T-helper 17 cell (primary cell): ENCODE results near the gene HTR2C. TPM values are rescaled to one million over a fixed set of nuclear protein-coding genes. Genes with fewer than 3 reads are reported as not detected.
"Not testable (repeated sequence)": the region's sequence is repeated elsewhere in the genome, so short reads cannot be mapped to it uniquely, and the experiment has no call there.

Experiments
- ATAC-seq: fragments of 150-1000 bp; cut with Tn5 transposase; 2 replicates; pipeline ENCODE4 v1.10.0; 2021; ENCODE audit warnings: mild to moderate bottlenecking, moderate library complexity
- DNase-seq, 3 donors: peaks; one replicate each; pipeline versions ENCODE4 v3.0.0 to v3.0.0-alpha.2; 2020 to 2021
- H3K9me3 ChIP-seq: one replicate; pipeline ENCODE4 v1.7.0; 2013; ENCODE audit warnings: low read length, mild to moderate bottlenecking; ENCODE audit not compliant: control insufficient read depth, poor library complexity, severe bottlenecking
- H3K27ac Mint-ChIP-seq: one replicate; pipeline ENCODE4 v1.8.0; 2022; ENCODE audit warnings: mild to moderate bottlenecking, moderate library complexity, mixed read lengths
- H3K27me3 Mint-ChIP-seq: one replicate; pipeline ENCODE4 v1.8.0; 2022; ENCODE audit warnings: mixed read lengths
- H3K36me3 Mint-ChIP-seq: one replicate; pipeline ENCODE4 v1.8.0; 2022; ENCODE audit warnings: low read depth, mixed read lengths
- H3K4me1 Mint-ChIP-seq: one replicate; pipeline ENCODE4 v1.8.0; 2022; ENCODE audit warnings: mild to moderate bottlenecking, mixed read lengths
- H3K4me3 Mint-ChIP-seq: one replicate; pipeline ENCODE4 v1.8.0; 2022; ENCODE audit warnings: mild to moderate bottlenecking, moderate library complexity, mixed read lengths
- total RNA-seq, 4 donors: library from RNA in 2 of 4; stranded (reverse) in 2 of 4; gene quantifications; one replicate each; pipeline ENCODE4 v1.2.3 and lab custom pipeline; 2022 to 2026

HTR2C gene
- total RNA-seq, 2 donors from 2014 or later, result not detected

- Mint-ChIP-seq H3K36me3 (no peaks in the 10 kb centered on the region), H3K4me1 (no peaks in the 10 kb centered on the region), H3K27me3 (no peaks in the 10 kb centered on the region), H3K4me3 (no peak overlapping the region), H3K27ac (no peak overlapping the region)
- H3K9me3 ChIP-seq, result no peaks in the 10 kb centered on the region
- ATAC-seq, result no peak
- DNase-seq, result no peak
Observed at GRCh38 chrX:114615765-114616164, 31.9 kb downstream of the HTR2C start.

DNA sequence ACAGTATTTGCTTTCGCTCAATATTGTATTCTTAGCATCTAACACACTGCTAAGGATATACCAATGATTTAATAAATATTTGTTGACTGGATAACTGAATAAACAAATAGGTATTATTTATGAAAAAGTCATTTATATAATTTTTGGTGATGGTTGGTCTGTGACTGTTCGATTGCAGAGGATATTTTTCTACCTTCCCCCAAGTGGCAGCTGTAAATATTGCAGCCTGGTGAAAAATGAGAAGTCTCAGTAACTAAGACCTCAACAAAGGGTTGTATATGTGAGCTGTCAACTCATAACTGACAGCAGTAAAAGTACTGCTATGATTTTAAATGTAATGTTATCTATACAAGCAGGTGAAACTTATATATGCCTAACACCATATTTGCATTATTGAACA, 36.0 kb downstream of the HTR2C start:
- Mint-ChIP-seq H3K27ac (no peak overlapping the region), H3K4me3 (no peak overlapping the region)

DNA sequence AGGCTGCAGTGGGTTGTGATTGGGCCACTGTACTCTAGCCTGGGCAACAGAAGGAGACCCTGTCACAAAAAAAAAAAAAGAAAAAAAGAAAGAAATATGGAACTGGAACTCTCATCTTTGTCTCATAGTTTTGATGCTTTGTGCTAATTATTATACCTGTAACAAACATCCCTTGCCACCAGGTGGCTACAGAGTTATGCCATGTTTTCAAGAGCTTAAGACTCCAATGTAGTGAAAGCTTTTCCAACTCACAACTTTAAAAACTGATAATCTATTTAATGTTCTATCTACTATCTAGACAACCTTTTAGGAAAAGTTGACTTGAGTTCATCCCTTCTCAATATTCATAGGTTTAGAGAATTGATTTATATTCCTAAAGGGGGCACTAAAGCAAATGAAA, 42.4 kb downstream of the HTR2C start:
- H3K9me3 ChIP-seq, result no peaks in the 10 kb centered on the region
- Mint-ChIP-seq H3K36me3 (no peaks in the 10 kb centered on the region), H3K27me3 (no peaks in the 10 kb centered on the region), H3K4me3 (no peak overlapping the region), H3K27ac (no peak overlapping the region), H3K4me1 (no peaks in the 10 kb centered on the region)
- no peak for DNase-seq
- ATAC-seq, result no peak

More for the DNA sequence above, 36.0 kb downstream of the HTR2C start:
- H3K27me3 Mint-ChIP-seq, result no peaks in the 10 kb centered on the region
- no peaks in the 10 kb centered on the region for H3K4me1 Mint-ChIP-seq
- no peak for DNase-seq
- no peaks in the 10 kb centered on the region for H3K9me3 ChIP-seq
- no peak for ATAC-seq
- H3K36me3 Mint-ChIP-seq, result no peaks in the 10 kb centered on the region

DNA sequence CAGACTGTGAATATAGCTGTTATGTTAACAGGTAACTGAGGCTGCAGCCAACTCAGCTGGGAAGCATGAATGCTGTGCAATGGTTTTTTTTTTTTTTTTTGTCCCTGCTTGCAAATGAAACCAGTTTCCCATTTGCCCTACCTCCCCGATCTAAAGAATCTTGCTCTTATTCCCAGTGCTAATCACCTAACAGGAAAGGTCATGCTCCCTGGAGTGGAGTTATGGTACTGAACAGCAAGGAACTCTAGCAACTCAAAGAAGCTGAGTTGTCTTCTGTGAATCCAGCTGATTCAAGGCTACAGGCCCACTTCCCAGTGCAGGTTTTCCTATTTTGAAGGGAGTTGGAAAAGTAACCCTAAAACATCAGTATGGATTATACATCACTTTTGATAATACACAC, 52.1 kb downstream of the HTR2C start:
- Mint-ChIP-seq H3K27ac (no peak overlapping the region), H3K4me3 (no peak overlapping the region), H3K4me1 (no peaks in the 10 kb centered on the region), H3K36me3 (no peaks in the 10 kb centered on the region), H3K27me3 (no peaks in the 10 kb centered on the region)
- no peak for DNase-seq
- ATAC-seq, result no peak
- H3K9me3 ChIP-seq, result no peaks in the 10 kb centered on the region

GRCh38 chrX:114650351-114650750, 66.5 kb downstream of the HTR2C start:
- Mint-ChIP-seq H3K27me3 (no peaks in the 10 kb centered on the region), H3K27ac (no peak overlapping the region), H3K4me3 (no peak overlapping the region), H3K36me3 (no peaks in the 10 kb centered on the region), H3K4me1 (no peaks in the 10 kb centered on the region)
- DNase-seq (no peak), ATAC-seq (no peak)
- H3K9me3 ChIP-seq, result no peaks in the 10 kb centered on the region

GRCh38 chrX:114675365-114675764, 91.5 kb downstream of the HTR2C start:
- Mint-ChIP-seq H3K27me3 (no peaks in the 10 kb centered on the region), H3K27ac (no peak overlapping the region), H3K4me1 (no peaks in the 10 kb centered on the region), H3K36me3 (no peaks in the 10 kb centered on the region), H3K4me3 (no peak overlapping the region)
- no peak for DNase-seq
- no peak for ATAC-seq
- no peaks in the 10 kb centered on the region for H3K9me3 ChIP-seq

DNA sequence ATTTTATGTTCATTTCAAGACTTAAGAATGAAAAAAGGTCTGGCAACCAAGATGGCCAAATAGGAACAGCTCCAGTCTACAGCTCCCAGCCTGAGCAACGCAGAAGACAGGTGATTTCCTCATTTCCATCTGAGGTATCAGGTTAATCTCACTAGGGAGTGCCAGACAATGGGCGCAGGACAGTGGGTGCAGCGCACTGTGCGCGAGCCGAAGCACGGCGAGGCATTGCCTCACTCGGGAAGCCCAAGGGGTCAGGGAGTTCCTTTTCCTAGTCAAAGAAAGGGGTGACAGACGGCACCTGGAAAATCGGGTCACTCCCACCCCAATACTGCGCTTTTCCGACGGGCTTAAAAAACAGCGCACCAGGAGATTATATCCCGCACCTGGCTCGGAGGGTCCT, 116.6 kb downstream of the HTR2C start:
- not testable (repeated sequence) for H3K4me3 Mint-ChIP-seq, H3K27me3 Mint-ChIP-seq, ATAC-seq, H3K27ac Mint-ChIP-seq, H3K9me3 ChIP-seq, H3K36me3 Mint-ChIP-seq, H3K4me1 Mint-ChIP-seq, DNase-seq

DNA sequence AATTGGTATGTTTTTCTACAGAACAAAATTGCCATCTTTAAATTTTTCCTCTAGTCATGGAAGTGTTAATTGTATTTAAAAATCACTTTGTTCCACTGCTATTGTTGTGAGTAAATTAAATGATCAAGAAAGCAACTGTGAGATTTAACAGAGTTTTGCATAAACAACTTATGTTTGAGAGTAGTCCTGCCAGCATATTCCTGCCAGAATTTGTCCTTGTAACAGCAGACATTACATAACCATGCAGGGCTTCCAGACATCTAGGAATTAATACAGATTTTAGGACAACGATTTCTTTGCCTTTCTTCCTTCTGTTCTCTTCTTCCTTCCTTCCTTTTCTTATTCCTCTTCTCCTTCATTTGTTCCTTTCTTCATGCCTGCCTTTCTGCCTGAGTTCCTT, 125.5 kb downstream of the HTR2C start:
- Mint-ChIP-seq H3K27me3 (no peaks in the 10 kb centered on the region), H3K27ac (no peak overlapping the region), H3K4me3 (no peak overlapping the region), H3K4me1 (no peaks in the 10 kb centered on the region), H3K36me3 (no peaks in the 10 kb centered on the region)
- DNase-seq (no peak), ATAC-seq (no peak)
- H3K9me3 ChIP-seq, result no peaks in the 10 kb centered on the region

DNA sequence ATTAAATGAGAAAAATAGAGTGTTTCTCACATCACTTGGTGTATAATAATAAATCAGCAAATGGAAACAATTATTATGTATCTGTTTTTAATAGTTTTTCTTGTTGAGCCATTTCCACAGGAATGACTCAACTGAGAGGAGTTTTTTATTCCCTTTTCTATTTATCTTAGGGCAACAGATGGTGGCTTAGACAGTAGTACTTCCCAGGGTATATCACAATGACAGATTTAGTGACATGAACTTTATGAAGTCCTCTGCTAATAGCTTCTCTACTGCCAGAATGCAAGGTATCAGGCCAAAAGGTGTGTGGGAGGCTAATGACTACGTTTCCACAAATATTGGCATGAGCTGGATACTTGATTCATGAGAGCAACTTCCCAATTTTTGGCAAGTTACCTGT, 126.7 kb downstream of the HTR2C start:
- Mint-ChIP-seq H3K27ac (no peak overlapping the region), H3K27me3 (no peaks in the 10 kb centered on the region), H3K4me3 (no peak overlapping the region), H3K36me3 (no peaks in the 10 kb centered on the region), H3K4me1 (no peaks in the 10 kb centered on the region)
- DNase-seq (no peak), ATAC-seq (no peak)
- no peaks in the 10 kb centered on the region for H3K9me3 ChIP-seq

GRCh38 chrX:114712466-114712865, 128.6 kb downstream of the HTR2C start:
- no peaks in the 10 kb centered on the region for H3K9me3 ChIP-seq
- no peak for DNase-seq
- Mint-ChIP-seq H3K4me3 (no peak overlapping the region), H3K36me3 (no peaks in the 10 kb centered on the region), H3K27ac (no peak overlapping the region), H3K27me3 (no peaks in the 10 kb centered on the region), H3K4me1 (no peaks in the 10 kb centered on the region)
- ATAC-seq, result no peak

DNA sequence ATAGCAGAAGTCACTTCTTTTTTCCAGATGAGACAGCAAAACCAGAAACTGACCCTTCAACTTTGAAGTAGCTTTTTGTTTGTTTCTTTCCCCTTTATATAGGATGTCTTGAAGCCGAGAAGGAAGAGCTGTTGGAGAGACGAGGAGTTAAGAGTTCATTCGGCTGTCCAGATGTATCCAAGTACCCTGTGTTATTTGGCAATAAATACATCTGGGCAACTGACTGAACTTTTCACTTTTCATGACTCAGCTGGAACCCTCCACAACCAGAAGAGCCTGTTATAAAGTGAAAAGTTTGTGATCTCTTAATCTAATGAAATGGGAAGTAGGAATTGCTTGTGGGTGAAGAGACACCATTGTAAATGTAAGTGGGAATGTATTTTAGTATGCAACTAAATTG, 131.2 kb downstream of the HTR2C start:
- Mint-ChIP-seq H3K36me3 (no peaks in the 10 kb centered on the region), H3K4me3 (no peak overlapping the region), H3K4me1 (no peaks in the 10 kb centered on the region), H3K27me3 (no peaks in the 10 kb centered on the region), H3K27ac (no peak overlapping the region)
- H3K9me3 ChIP-seq, result no peaks in the 10 kb centered on the region
- ATAC-seq, result no peak
- DNase-seq, result no peak

DNA sequence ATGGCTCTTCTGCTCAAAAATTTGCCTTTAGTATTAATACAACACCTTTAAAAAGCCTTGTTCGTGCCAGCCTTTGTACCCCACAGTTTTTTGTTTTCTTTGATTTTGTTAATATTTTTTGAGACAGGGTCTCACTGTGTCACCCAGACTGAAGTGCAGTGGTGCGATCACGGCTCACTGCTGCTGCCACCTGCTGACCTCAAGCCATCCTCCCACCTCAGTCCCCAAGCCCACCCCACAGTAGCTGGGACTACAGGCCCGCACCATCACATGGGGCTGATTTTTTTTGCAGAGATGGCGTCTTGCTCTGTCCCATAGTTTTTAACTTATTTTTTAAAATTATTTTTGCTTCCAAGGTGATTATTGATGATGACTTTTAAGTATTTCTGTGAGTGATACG, 134.0 kb downstream of the HTR2C start:
- no peaks in the 10 kb centered on the region for H3K9me3 ChIP-seq
- no peak overlapping the region for H3K4me3 Mint-ChIP-seq
- H3K27ac Mint-ChIP-seq, result no peak overlapping the region
- no peak for DNase-seq
- no peaks in the 10 kb centered on the region for H3K4me1 Mint-ChIP-seq
- no peak for ATAC-seq
- no peaks in the 10 kb centered on the region for H3K36me3 Mint-ChIP-seq
- no peaks in the 10 kb centered on the region for H3K27me3 Mint-ChIP-seq

DNA sequence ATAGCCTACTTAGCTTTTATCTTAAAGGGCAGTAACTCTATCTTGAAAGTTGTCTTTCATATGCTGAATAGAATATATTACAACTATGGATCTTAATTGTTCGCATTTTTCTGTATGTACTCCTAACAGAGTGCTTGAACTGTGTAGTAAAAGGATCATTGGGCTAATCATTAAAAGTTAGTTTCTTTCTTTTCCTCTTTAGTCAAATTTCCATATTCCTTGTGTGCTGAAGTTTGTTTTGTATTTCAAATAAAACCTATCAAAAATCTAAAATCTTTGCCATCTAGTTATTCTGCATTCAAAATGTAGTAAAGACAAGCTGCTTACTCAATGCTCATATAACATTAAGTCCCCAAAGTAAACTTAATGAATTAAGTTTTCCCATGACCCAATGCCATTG, 182.7 kb downstream of the HTR2C start:
- H3K4me1 Mint-ChIP-seq, result no peaks in the 10 kb centered on the region
- DNase-seq (no peak), ATAC-seq (no peak)
- no peaks in the 10 kb centered on the region for H3K27me3 Mint-ChIP-seq
- peaks cover 4% of the 10 kb centered on the region for H3K9me3 ChIP-seq
- H3K27ac Mint-ChIP-seq, result no peak overlapping the region
- H3K36me3 Mint-ChIP-seq, result no peaks in the 10 kb centered on the region
- H3K4me3 Mint-ChIP-seq, result no peak overlapping the region

DNA sequence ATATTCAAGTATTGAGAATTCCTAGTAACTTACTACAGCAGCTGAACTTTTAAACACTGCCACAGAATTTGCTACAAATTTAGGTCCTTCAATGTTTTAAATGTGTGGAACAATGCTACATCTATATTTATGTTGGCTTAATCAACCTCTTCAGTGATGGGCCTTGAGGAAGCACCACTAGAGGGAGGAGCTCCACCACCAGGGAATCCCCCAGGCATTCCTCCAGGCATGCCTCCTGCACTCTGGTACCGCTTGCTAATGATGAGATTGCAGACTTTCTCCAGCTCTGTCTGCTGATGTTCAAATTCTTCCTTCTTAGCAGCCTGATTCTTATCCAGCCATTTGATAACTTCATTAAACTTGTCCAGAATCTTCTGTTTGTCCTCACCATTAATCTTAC, 190.8 kb downstream of the HTR2C start:
- no peak overlapping the region for H3K4me3 Mint-ChIP-seq
- DNase-seq (no peak), ATAC-seq (no peak)
- H3K27me3 Mint-ChIP-seq, result no peaks in the 10 kb centered on the region
- no peaks in the 10 kb centered on the region for H3K4me1 Mint-ChIP-seq
- no peaks in the 10 kb centered on the region for H3K9me3 ChIP-seq
- H3K36me3 Mint-ChIP-seq, result no peaks in the 10 kb centered on the region
- H3K27ac Mint-ChIP-seq, result no peak overlapping the region

DNA sequence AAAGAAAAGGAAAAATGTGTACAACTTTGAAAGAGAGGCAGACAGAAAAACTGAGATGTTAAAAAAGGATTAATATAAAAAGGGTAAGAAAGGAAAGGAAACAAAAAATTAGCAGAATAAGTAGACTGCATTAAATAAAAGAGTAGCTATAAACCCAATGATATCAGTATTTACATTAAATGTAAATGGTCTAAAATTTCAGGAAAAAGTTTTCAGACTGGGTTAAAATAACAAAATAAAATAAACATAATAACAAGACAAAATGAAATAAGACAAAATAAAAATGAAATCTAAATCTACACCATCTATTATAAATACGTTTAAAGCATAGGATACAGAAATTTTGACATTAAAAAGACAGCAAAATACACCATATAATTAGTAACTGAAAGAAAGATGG, 199.0 kb downstream of the HTR2C start:
- Mint-ChIP-seq H3K4me3 (no peak overlapping the region), H3K4me1 (no peaks in the 10 kb centered on the region), H3K36me3 (no peaks in the 10 kb centered on the region), H3K27me3 (no peaks in the 10 kb centered on the region), H3K27ac (no peak overlapping the region)
- ATAC-seq, result no peak
- H3K9me3 ChIP-seq, result no peaks in the 10 kb centered on the region
- DNase-seq, result no peak
